WTC11 (cell line): Measurements from ENCODE around the gene NUP37. TPM values are rescaled to one million over a fixed set of nuclear protein-coding genes. Genes with fewer than 3 reads are reported as not detected.

Experiments
- total RNA-seq: library from RNA; stranded (reverse); gene quantifications from 3 replicates; pipeline ENCODE4 v1.2.3, GENCODE V29; 2021

The NUP37 gene
- total RNA-seq, 1 experiment from 2014 or later, result 58.4 TPM

Other genes starting within 250 kb of the NUP37 start
- 6.0 to 6.9 TPM (median 6.6 TPM) in 3 replicates for gene DRAM1, start 242.5 kb downstream of the NUP37 start, total RNA-seq
- gene WASHC3, start 58.1 kb downstream of the NUP37 start, total RNA-seq, result 6.0 to 9.9 TPM (median 9.6 TPM) in 3 replicates
- gene PARPBP, start 69 bp upstream of the NUP37 start, total RNA-seq, result 18.9 to 20.5 TPM (median 19.2 TPM) in 3 replicates
- gene PMCH, start 77.7 kb upstream of the NUP37 start, total RNA-seq, result not detected in 3 replicates